Ramos (cell line): ENCODE data around the gene IL32.

Source experiments
- in situ Hi-C: fragments of 300-500 bp; cut with MboI; formaldehyde crosslinking; loops from one replicate; pipeline ENCODE4 v1.14.3; 2022; ENCODE audit warnings: low sequenced_read_pairs; ENCODE audit not compliant: unreplicated experiment

The IL32 gene

DNA sequence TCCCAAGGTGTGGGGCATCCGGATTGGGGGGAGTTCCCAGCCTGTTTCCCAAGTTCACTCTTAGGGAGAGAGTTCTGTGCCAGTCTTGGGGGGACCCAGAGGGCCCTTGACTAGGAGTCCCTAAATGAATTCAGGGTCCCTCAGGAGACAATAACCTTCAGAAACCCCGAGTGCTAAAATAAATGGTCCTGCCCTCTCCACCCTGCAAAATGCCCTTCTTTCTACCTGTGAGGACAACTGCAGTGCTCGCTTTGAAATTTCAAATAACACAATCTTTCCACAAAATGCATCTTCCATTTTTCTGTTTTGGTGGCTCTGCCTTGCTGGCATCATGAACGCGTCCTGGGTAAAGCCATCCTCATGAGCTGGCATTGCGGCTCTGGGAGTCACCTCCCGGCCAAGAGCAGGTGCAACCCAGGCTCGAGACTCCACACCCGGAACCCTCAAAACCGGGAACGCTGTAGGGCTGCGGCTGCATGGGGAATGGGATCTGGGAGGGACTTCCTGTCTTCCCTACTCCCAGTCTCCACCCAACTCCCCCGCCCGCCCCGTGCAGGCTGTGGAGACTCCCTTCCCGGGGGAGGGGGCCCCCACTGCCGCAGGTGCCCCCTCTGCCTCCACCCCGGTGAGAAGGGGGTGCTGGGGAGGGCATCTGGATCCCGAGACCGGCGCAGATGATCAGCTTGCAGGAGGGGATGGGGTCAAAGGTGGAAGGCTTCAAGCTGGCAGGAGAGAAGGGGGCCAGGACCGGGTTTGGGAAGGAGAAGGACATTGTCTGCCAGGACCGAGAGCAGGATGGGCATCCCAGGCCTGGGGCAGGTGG lies 46.8 kb downstream of the IL32 start, which contains the start of gene ZNF205:
Gene ZNF205, plus strand, starts transcription at position 529 of the 823 bp plus-strand sequence. CDS start 845 bp downstream, outside the sequence.
- in situ Hi-C loops, result no loop called here

DNA sequence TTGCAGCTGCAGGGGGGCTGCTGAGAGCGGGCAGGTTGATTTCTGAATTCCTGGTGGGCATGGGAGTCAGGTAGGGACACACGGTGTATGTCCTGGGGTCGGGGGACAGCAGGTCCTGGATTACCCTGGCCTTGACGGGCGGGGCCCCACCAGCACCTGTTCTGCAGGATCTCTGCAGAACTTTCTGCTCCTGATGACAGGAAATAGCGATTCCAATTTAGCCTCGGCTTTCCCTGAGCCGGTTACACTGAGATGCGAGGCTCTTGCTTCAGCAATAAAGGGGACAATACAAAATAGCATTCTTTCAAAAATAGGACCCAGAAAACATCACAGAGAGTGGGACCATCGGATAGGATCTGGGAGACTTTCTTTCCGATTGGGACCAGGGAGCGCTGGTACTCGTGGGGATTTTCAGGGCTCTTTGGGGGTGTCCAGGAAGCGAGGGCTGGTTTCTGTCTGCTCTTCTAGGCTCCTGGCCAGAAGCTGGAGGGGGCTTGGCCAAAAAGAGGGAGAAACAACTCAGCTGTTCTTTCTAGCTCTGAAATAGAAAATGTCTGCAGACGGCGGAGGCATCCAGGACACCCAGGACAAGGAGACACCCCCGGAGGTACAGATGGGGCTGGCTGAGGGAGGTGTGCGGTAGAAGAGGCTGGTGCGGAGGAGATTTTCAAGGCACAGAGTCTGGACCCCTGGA lies 47.6 kb downstream of the IL32 start:
- in situ Hi-C loops, result no loop called here

DNA sequence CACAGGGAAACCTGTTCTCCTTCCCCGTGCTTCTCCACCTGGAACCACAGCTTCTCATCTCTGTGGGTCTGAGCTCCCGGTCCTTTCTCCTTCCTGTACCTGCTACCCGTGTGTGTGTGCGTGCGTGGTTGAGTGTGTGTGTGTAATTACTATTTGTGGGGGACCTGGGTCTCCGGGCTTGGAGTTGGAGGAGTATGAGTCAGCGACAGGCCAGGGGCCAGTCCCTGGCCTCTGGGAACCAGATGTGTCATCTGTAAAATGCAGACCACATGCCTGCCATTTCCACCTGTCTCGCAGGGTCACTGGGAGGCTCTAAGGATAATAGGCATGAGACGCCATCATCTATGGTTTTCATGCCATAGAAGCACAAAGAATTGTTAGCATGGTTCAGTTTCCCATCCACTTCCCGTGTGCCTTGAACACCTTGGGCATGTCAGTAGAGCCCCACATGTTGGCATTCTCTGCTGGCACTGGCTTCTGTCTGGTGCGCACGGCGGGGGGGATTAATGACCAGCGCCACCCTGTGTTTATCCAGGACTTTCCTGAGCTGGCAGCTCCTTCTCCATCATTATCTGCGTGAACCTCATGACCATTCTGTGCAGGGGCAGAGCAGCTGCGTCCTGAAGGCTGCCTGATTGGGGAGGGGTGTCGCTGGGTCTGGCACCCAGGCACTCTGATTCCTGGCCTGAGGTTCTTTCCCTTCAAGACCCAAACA lies 48.5 kb downstream of the IL32 start:
- in situ Hi-C loops, result no loop called here

DNA sequence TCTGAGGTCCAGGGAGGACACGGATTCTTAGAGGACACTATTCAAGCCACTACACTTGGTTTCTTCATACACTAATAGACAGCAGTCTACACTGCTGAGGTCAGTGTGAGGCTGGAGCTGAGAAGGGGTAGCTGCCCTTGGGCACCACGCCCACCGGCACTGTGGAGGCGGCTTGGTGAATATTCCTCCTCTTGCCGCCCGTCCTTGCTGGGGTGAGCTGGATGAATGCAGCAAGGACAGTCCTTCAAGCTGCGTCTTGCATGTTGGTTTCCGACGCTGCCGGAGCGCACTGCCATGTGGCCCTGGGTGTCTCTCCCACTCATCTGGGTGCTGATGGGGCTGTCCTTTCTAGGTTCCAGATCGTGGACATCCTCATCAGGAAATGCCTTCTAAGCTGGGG lies 49.6 kb downstream of the IL32 start:
- in situ Hi-C loops, result no loop called here

DNA sequence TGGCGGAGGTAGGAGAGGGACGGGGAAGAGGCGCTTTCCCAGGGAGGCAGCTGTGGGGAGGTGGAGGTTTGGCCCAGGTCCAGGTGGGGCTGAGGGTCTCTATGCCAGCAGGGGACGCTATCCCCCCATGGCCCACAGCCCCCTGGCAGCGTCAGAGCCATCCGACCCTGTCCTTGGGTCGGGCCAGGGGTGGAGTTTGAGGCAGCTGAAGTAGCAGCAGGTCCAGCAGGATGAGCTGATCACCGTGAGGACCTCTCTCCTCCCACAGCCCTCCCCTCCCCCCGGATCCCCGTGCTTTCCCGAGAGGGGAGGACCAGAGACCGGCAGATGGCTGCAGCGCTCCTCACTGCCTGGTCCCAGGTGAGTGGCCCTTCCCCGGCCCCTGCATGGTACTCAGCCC lies 50.1 kb downstream of the IL32 start:
- in situ Hi-C loops, result no loop called here

DNA sequence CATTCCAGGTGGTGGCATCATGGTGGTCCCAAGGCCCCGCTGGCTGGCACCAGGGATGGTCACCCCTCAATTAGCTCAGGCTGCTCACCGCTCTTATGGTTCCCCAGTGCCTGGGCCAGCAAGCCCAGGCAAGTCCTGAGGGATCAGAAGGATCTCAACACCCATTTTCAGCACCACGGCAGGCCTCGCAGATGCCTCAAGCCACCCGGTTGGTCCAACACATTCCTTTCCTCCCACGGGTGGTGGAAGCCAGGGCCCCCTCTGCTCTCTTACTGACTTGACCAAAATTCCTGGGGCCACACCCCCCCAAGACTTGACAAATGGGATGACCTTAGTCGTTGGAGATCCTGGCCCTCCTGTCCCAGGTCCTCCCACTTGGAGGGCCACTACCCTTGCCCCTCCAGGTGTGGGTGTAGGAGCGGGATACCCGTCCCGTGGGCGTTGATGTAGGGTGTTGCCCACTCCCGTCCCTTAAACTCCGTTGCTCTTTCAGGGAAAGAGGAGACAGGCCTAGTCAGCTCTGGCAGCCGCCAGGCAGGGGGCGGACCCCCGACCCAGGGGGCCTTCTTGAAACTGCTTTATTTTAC lies 52.9 kb downstream of the IL32 start:
- in situ Hi-C loops, result no loop called here

DNA sequence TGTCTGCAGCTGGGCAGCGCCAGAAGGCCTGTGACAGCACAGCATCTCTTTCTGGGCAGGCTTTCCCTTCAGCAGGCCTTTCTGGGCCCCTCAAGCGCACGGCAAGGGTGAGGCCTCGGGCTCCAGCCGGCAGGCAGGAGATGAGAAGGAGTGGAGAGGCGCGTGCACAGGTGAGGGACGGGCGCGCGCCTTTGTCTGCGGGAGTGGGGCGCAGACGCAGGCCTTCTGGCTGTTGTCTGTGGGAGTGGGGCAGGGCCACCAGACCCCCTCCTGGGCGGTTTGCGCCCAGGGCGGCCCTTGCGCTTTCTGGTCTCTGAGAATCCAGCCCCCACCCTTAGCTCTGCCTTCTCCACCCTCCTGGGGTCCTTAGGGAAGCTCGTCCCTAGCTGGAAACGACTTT lies 53.4 kb downstream of the IL32 start:
- in situ Hi-C loops, result no loop called here
